ENCODE data around the gene HERPUD1. TPM values are rescaled to one million over a fixed set of nuclear protein-coding genes. Genes with fewer than 3 reads are reported as not detected.

HERPUD1 gene
- total and polyA plus RNA-seq, 2 of the 13 experiments (the other 11 are each of a cell fraction or from before 2014, with no cell fraction given) = 96.2 to 323 TPM

DNA sequence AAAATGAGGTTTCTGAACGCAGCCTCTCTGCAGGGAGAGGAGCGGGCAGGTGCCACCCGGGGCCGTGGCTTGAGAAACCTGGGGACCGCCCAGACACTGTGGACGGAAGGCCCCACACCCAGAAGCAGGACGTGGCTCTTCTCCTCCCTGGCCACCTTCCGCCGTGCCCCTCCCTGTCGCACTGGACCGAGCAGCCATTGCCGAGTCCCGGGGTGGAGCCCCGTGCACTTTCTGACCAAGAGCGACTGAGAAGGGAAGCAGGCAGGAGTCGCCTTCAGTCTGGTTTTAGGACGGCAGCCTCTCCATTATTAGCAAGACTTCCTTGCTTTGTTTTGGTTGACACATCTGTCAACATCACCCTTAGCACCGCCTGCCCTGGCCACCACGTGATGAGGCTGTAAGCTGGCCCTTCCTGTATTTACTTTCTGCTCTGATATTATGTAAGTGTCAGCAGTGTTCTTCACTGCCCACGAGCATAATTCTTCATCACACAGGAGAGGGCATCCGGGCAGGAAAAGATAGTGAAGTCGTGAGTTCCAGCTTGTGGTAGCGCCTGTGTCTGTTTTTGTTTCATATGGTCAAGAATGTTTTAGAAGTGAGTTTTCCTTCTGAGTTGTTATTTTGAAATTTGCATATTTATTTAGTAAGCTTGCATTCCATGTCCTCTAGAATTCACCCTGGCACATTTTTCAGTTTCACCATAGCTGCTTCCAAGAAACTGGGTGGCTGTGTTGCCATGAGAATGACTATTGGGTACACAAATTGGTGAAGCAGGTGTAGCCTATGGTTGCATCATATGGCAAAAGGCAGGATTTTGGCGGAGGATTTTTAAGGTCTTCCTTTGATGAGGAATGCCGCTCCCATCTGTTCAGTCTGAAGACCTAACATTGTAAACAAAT is 1.0 kb downstream of the HERPUD1 start (continued):
- TF ChIP-seq THAP9 (CRISPR knock-in tag; IDR thresholded peaks at IDR 0.05; ENCODE audit: borderline replicate concordance) (no peak), TBX2 (CRISPR knock-in tag; IDR thresholded peaks at IDR 0.05; ENCODE audit: borderline replicate concordance) (peak; percentile 74; the same call in 1 of the 2 replicates), ELK4 (CRISPR knock-in tag; IDR thresholded peaks at IDR 0.05; ENCODE audit: borderline replicate concordance) (no peak), ZNF253 (CRISPR knock-in tag; IDR thresholded peaks at IDR 0.05; ENCODE audit: borderline replicate concordance) (no peak; the same call in 1 of the 2 replicates), ZNF430 (CRISPR knock-in tag; IDR thresholded peaks at IDR 0.05) (peak; percentile 36; the same call in 1 of the 2 replicates), ZNF792 (CRISPR knock-in tag; IDR thresholded peaks at IDR 0.05) (peak; percentile 49; the same call in 1 of the 2 replicates), HNRNPUL1 (IDR thresholded peaks at IDR 0.05; ENCODE audit: low read depth, low read length) (no peak), ZNF431 (CRISPR knock-in tag; IDR thresholded peaks at IDR 0.05; ENCODE audit: borderline replicate concordance, low read depth) (no peak), RNF2 (conservative IDR thresholded peaks at IDR 0.05; ENCODE audit: low read depth) (no peak), ZNF883 (CRISPR knock-in tag; IDR thresholded peaks at IDR 0.05; ENCODE audit: not compliant biosample characterization) (peak; percentile 22), ZBTB49 (CRISPR knock-in tag; IDR thresholded peaks at IDR 0.05; ENCODE audit: borderline replicate concordance) (no peak), PLSCR1 (CRISPR knock-in tag; IDR thresholded peaks at IDR 0.05; ENCODE audit: borderline replicate concordance) (no peak), CHD4 (IDR thresholded peaks at IDR 0.05; ENCODE audit: borderline replicate concordance, low read length) (no peak)
- TF ChIP-seq, protein P1, sequence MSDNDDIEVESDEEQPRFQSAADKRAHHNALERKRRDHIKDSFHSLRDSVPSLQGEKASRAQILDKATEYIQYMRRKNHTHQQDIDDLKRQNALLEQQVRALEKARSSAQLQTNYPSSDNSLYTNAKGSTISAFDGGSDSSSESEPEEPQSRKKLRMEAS (IDR thresholded peaks at IDR 0.05) = peak; percentile 97
- TF ChIP-seq, protein P2, sequence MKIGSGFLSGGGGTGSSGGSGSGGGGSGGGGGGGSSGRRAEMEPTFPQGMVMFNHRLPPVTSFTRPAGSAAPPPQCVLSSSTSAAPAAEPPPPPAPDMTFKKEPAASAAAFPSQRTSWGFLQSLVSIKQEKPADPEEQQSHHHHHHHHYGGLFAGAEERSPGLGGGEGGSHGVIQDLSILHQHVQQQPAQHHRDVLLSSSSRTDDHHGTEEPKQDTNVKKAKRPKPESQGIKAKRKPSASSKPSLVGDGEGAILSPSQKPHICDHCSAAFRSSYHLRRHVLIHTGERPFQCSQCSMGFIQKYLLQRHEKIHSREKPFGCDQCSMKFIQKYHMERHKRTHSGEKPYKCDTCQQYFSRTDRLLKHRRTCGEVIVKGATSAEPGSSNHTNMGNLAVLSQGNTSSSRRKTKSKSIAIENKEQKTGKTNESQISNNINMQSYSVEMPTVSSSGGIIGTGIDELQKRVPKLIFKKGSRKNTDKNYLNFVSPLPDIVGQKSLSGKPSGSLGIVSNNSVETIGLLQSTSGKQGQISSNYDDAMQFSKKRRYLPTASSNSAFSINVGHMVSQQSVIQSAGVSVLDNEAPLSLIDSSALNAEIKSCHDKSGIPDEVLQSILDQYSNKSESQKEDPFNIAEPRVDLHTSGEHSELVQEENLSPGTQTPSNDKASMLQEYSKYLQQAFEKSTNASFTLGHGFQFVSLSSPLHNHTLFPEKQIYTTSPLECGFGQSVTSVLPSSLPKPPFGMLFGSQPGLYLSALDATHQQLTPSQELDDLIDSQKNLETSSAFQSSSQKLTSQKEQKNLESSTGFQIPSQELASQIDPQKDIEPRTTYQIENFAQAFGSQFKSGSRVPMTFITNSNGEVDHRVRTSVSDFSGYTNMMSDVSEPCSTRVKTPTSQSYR (CRISPR knock-in tag; IDR thresholded peaks at IDR 0.05; ENCODE audit: borderline replicate concordance) = peak; percentile 58; the same call in 1 of the 2 replicates
